ENCODE results near the gene ERBB4. TPM values are rescaled to one million over a fixed set of nuclear protein-coding genes. Genes with fewer than 3 reads are reported as not detected.

ERBB4 gene
- total and polyA plus RNA-seq, 2 of the 8 experiments (the other 6 are each of a cell fraction or from before 2014, with no cell fraction given) = 0.34 to 1.3 TPM

- Histone ChIP-seq H3K4ac (replicated peaks; ENCODE audit: insufficient read length, low read depth, low read length) (no peak overlapping the region), H3K9me3 (ENCODE audit: insufficient read depth in 2 of 2, low read depth in 1 of 2, low read length in 1 of 2) (no peaks in the 10 kb centered on the region), H2BK5ac (ENCODE audit: low read depth, low read length) (no peak overlapping the region), H2AFZ (ENCODE audit: low read length) (no peak overlapping the region), H3K4me2 (ENCODE audit: insufficient read depth in 1 of 2, low read depth in 2 of 2, low read length in 2 of 2) (no peak overlapping the region), H2BK120ac (replicated peaks; ENCODE audit: low read depth, low read length) (no peak overlapping the region), H4K8ac (ENCODE audit: extremely low read depth, insufficient read depth, low read length) (no peak overlapping the region), H3K4me3 (ENCODE audit: extremely low read depth in 1 of 4, insufficient read depth in 2 of 4, low read depth in 3 of 4, low read length in 4 of 4) (no peak overlapping the region), H3K23me2 (ENCODE audit: low read depth, low read length) (no peaks in the 10 kb centered on the region; the same call in 1 of the 2 replicates), H2BK15ac (ENCODE audit: low read length) (no peak overlapping the region), H3K56ac (replicated peaks; ENCODE audit: insufficient read length, low read depth, low read length) (no peak overlapping the region), H4K5ac (ENCODE audit: insufficient read length, low read depth, low read length) (no peak overlapping the region), H2BK20ac (ENCODE audit: low read length) (no peak overlapping the region), H3K14ac (ENCODE audit: insufficient read length) (no peak overlapping the region), H2BK12ac (ENCODE audit: low read depth, low read length) (no peak overlapping the region), H3K36me3 (ENCODE audit: control insufficient read depth in 2 of 4, insufficient read depth in 4 of 4, low read length in 3 of 4) (no peaks in the 10 kb centered on the region), H3K79me2 (ENCODE audit: control insufficient read depth in 1 of 2, insufficient read depth in 2 of 2, low read length in 2 of 2) (no peaks in the 10 kb centered on the region), H3K27me3 (replicated peaks in 1 of 4; ENCODE audit: control insufficient read depth in 3 of 4, extremely low read depth in 1 of 4, insufficient read depth in 3 of 4, low read length in 3 of 4) (no peaks in the 10 kb centered on the region), H4K91ac (replicated peaks; ENCODE audit: insufficient read length, low read length) (no peak overlapping the region), H3K18ac (ENCODE audit: extremely low read depth, low read length) (no peak overlapping the region), H3K79me1 (ENCODE audit: low read depth, low read length) (no peaks in the 10 kb centered on the region), H3K4me1 (replicated peaks in 1 of 4; ENCODE audit: control insufficient read depth in 3 of 4, insufficient read depth in 4 of 4, low read length in 3 of 4) (no peaks in the 10 kb centered on the region), H3K27ac (ENCODE audit: low read depth, low read length) (no peak overlapping the region), H3K23ac (ENCODE audit: insufficient read length) (no peak overlapping the region), H3K9ac (replicated peaks in 1 of 4; ENCODE audit: extremely low read depth in 1 of 4, low read depth in 3 of 4, low read length in 3 of 4) (no peak overlapping the region), H2AK5ac (ENCODE audit: low read depth, low read length) (no peak overlapping the region), H4K20me1 (replicated peaks in 1 of 2; ENCODE audit: control insufficient read depth in 1 of 2, insufficient read depth in 2 of 2, low read length in 2 of 2) (no peaks in the 10 kb centered on the region)
- no peak for DNase-seq (ENCODE audit: low read depth in 1 of 2, low spot score in 2 of 2)
- FAIRE-seq = no peak
- 86% methylated on average over 2 of the region's 2 CpGs; no CpG with 5 or more reads in 1 of the 2 experiments for WGBS, 2 experiments (ENCODE audit: extremely low coverage in 1 of 2, insufficient coverage in 1 of 2, insufficient read length in 1 of 2, insufficient replicate concordance in 2 of 2, low coverage in 1 of 2, low lambda C conversion rate in 2 of 2, missing lambda C conversion rate in 1 of 2)
- ChIA-PET CTCF (ENCODE audit: partially characterized antibody) (interaction anchor here (0.6 kb wide), 1 partner anchor 165 kb away, joined by 3 read pairs; no protein-coding TSS in a partner anchor), POLR2A (ENCODE audit: partially characterized antibody) (no interaction called here)
- TF ChIP-seq SIRT6 (IDR thresholded peaks at IDR 0.05; ENCODE audit: low read length) = no peak
- no peak for TF ChIP-seq KDM1A (IDR thresholded peaks at IDR 0.05; ENCODE audit: borderline replicate concordance, low read length)
- no peak for TF ChIP-seq TBP (IDR thresholded peaks at IDR 0.05; ENCODE audit: low read depth, low read length)
- TF ChIP-seq CBX8 (IDR thresholded peaks at IDR 0.05; ENCODE audit: borderline replicate concordance, low read depth, low read length) = no peak
- TF ChIP-seq PHF8 (conservative IDR thresholded peaks at IDR 0.05; ENCODE audit: low read depth, low read length) = no peak
- TF ChIP-seq TEAD4 (IDR thresholded peaks at IDR 0.05; ENCODE audit: low read depth, low read length) = no peak
- no peak for TF ChIP-seq ZNF274 (IDR thresholded peaks at IDR 0.05; ENCODE audit: borderline replicate concordance, extremely low read depth, low read length)
- no peak for TF ChIP-seq POU5F1 (IDR thresholded peaks at IDR 0.05; ENCODE audit: low read depth, low read length)
- no peak for TF ChIP-seq CREB1 (IDR thresholded peaks at IDR 0.05)
- TF ChIP-seq CEBPB (IDR thresholded peaks at IDR 0.05; ENCODE audit: low read depth, low read length) = no peak
- TF ChIP-seq CTBP2 (IDR thresholded peaks at IDR 0.05; ENCODE audit: borderline replicate concordance, insufficient read depth, insufficient read length, low read length) = no peak
- TF ChIP-seq POLR2AphosphoS5 (IDR thresholded peaks at IDR 0.05; ENCODE audit: low read depth, low read length) = no peak
- TF ChIP-seq NRF1 (IDR thresholded peaks at IDR 0.05; ENCODE audit: low read depth, low read length) = no peak
- no peak for TF ChIP-seq BACH1 (IDR thresholded peaks at IDR 0.05; ENCODE audit: low read length)
- no peak for TF ChIP-seq CBX5 (IDR thresholded peaks at IDR 0.05; ENCODE audit: low read depth, low read length)
- TF ChIP-seq CHD2 (IDR thresholded peaks at IDR 0.05; ENCODE audit: low read length) = no peak
Measured at GRCh38 chr2:211982162-211982561, 556.4 kb downstream of the ERBB4 start.
